Measurements from ENCODE around the gene FAM161B.
"Not testable (repeated sequence)": the region's sequence is repeated elsewhere in the genome, so short reads cannot be mapped to it uniquely, and the experiment has no call there.

The FAM161B gene

DNA sequence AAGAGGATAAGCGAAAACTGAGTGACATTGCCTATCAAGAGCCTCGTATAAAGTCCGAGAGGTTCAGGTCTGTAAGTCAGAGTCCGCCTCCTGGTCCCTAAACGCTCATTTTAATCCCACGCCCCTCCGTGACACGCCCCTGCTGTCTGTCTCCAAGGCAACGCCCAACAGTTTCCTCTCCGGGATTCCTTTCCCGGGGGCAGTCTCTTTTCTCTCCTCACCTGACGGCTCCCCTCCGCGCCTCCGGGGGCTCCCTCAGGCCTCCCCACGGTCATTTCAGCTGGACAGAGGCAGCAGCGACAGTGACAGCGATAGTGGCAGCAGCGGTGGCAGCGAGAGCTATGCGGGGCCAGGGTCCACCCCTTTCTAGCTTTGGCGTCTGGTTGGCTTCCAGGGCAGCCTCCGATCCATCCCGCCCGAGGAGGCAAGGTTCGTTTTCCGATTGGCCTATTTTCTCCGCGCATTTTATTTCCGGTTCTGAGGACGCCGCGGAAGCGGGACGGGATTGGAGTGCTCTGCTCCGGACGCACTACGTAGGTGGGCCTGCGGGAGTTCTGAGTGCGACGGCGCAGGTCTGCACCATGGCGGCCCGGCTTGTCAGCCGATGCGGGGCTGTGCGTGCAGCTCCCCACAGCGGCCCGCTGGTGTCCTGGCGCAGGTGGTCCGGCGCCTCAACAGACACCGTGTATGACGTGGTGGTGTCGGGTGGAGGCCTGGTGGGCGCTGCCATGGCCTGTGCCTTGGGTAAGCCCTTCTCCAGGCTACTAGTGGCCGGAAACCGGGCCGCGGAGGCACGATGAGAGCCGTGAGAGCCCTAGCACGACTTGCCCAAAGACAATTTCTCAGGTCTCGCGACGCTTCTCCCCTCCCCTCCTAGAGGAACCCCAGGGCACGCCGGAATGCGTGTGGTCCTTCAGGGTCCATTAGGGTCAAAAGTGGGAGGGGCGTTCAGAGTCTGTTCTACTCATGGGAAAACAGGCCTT is at the start of gene FAM161B, which contains the start of gene COQ6:
TSS of gene FAM161B (minus strand) at position 343 of the 983 bp plus-strand sequence. CDS start at position 275, 68 bp downstream.
TSS of gene COQ6 (plus strand) at position 551 of the 983 bp plus-strand sequence. CDS start at position 582, 31 bp downstream.
- DNase-seq: peak; percentile 96

DNA sequence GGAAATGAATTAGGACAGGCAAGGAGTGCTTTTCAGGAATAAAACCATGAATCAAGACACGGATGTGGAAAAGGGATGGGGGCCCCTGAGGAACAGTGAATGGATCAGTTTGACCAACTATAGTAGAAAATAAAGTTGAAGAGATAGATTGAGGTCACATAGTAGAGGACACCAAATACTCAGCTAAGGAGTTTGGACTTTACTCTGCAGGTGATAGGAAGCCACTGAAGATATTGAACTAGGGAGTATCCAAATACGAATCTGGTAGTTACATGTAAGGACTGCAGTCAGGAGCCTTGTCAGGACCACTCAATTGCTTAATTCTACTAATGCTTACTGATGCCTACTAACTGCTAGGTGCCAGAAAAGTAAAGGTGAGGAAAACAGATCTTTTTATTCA is 48.8 kb upstream of the FAM161B start:
- no peak for DNase-seq

DNA sequence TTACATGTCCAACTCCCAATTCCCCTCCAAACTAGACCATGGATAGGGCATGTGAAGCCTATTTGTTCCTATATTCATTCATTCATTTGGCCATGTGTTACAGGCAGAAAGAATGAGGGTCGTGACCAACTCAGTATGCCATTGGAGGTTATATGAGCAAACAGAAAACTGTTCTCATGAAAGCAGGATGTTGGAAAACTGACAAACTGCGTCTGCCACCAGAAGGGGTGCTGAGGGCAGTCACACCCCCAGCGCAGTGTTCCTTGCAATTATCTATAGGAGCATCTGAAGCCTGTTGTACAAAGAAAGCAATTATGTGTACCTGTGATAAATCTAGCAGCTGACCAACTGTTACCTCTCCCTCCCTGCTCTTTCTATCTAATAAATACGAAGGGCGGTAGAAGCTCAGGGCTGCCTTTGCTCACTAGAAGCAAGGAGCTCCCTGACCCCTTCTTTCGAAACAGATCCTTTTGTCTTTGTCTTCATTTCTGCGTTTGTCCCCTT is 48.1 kb upstream of the FAM161B start:
- no peak for DNase-seq

- no peak for DNase-seq
Observed at GRCh38 chr14:73997108-73997943, 47.4 kb upstream of the FAM161B start.

DNA sequence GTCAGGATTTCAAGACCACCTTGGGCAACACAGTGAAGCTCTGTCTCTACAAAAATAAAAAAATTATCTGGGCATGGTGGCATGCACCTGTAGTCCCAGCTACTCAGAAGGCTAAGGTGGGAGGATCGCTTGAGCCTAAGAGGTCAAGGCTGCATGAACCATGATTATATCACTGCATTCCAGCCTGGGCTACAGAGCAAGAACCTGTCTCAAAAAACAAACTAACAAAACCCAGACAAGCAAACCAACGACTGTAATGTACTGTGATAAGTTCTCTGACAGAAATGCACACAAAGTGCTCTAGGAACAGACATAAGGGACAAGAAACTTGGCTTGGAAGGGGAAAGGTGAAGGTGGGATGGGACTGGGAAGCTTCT is 46.8 kb upstream of the FAM161B start:
- DNase-seq: no peak

DNA sequence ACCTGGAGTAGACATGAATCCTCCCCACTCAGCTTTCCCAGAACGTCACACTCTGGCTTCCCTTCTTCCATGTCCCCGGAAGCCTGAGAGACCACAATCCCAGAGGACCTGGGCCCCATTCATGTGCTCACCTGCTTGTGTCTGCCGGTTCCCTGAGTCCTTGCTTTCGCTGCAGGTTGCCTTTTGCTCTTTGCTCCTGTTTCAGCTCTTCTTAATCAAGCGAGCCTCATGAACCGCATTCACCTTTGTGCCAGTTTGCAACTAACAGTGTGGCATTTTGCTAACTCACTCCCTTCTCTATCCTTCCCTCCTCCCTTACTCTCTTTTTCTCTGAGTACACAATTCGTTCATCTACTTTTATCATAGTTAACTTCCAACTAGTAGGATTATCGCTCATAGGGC is 46.1 kb upstream of the FAM161B start:
- no peak for DNase-seq

GRCh38 chr14:73994926-73995325 is 45.0 kb upstream of the FAM161B start:
- DNase-seq: not testable (repeated sequence)

DNA sequence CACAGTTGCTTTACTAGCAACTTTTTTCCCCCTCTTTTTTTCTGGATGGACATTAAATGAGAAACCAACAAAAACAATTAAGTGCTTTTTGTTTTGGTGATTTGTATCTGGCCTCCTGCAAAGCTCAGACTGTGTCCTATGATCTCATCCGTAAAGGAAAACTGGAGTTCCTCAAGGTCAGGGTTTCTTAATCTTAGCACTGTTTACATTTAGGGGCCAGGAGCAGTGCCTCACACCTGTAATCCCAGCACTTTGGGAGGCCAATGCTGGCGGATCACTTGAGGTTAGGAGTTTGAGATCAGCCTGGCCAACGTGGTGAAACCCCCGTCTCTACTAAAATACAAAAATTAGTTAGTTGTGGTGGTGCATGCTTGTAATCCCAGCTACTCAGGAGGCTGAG is 41.2 kb upstream of the FAM161B start:
- DNase-seq: no peak

GRCh38 chr14:73988656-73989055 is 38.8 kb upstream of the FAM161B start:
- DNase-seq: not testable (repeated sequence)

DNA sequence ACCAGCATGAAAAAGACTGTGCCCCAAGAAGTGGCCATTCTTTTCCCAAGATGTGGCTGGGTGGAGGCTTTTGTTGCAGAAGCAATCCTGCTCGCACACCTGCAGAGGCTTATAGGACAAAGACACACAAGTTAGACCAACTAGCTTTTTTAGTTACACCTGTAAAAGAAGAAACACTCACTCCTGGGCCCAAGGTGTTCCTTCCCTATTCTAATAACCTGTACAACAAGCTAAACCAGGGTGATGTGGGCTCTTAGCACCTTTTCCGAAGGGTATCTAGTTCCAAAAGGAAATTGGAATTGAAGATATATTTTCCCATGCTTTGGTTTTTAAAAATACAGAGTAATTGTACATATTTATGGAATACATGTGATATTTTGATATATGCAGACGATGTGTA is 38.2 kb upstream of the FAM161B start:
- DNase-seq: no peak

DNA sequence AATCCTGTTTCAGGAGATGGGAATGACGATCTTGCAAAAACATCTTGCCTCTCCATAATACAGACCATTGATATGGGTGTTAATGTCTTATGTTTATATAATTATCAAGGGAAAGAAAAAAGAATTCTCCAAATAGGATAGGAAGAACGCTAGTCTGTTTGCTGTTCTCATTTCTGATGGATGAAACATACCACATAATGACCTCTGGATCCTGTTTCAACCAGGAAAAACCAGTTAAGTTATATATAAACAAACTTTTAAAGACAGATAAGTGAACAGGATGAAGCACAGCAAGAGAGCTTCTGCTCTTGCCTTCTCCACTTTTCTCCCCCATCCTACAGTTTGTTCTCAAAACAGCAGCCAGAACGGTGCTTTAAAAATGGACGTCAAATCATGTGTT is 28.0 kb upstream of the FAM161B start:
- no peak for DNase-seq

- DNase-seq: no peak
Observed at GRCh38 chr14:73976125-73976524, 26.2 kb upstream of the FAM161B start.

GRCh38 chr14:73973497-73973896 is 23.6 kb upstream of the FAM161B start:
- DNase-seq: no peak

- no peak for DNase-seq
Observed at GRCh38 chr14:73968885-73969284, 19.0 kb upstream of the FAM161B start.

DNA sequence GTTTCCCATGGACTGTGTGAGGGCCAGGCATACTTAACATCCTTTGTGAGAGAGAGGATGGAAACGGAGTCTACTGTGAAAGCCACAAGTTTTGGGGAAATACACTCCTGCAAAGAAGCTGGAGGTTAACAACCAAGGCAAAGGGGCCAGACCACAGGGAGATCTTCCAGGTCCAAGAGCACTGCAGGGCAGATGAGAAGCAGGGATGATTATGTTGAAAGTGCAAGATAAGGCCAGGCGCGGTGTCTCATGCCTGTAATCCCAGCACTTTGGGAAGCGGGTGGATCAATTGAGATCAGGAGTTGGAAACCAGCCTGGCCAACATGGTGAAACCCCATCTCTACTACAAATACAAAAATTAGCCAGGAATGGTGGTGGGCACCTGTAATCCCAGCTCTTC is 15.3 kb upstream of the FAM161B start:
- no peak for DNase-seq

- no peak for DNase-seq
Observed at GRCh38 chr14:73961192-73961591, 11.3 kb upstream of the FAM161B start.

DNA sequence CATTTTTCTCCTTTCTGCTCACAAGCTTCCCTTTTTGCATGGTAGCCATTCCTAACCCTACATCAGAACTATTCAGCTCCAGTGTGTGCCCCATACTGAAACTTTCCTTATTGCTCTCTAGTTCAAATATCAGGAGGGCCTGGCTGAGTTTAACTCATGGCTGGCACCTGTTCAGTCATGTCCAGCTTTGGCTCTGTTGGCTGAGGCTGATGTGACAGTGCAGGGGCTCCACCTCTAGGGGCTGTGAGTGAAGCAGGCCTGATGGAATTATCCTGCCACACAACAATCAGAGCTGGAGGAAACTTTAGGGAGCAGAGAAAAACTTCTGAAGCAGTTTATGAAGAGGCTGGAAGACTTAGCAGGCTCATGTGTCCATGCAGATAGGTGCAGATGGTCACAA is 8.7 kb upstream of the FAM161B start:
- DNase-seq: no peak

GRCh38 chr14:73955674-73956073 is 5.8 kb upstream of the FAM161B start:
- no peak for DNase-seq

GRCh38 chr14:73953731-73954130 is 3.8 kb upstream of the FAM161B start:
- DNase-seq: no peak

DNA sequence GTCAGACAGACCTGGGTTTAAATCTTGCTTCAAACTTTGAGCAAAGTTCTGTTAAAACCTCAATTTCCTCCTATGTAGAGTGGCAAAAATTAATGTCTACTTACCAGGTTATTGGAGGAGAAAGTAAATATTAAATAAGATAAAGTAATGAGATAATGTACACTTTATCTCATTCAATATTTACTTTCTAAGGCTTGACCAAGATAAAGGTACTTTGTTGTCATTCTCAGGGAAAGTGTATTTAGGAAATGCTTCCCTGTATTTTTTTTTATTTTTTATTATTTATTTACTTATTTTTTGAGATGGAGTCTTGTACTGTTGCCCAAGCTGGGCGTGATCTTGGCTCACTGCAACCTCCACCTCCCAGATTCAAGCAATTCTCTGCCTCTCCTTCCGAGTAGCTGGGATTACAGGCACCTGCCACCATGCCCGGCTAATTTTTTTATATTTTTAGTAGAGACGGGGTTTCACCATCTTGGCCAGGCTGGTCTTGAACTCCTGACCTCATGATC is 4.7 kb downstream of the FAM161B start:
- DNase-seq: no peak

- no peak for DNase-seq
Observed at GRCh38 chr14:73944432-73945158, 5.3 kb downstream of the FAM161B start.

- DNase-seq: peak; percentile 77
Observed at GRCh38 chr14:73943083-73943482, 6.8 kb downstream of the FAM161B start.
